SH-SY5Y (cell line): ENCODE data around the gene PRRT1B.

Experiments
- GATA2 ChIP-seq: IDR thresholded peaks from 2 replicates; pipeline ENCODE4 v1.6.1; 2011; ENCODE audit warnings: mild to moderate bottlenecking, low read depth, low read length
- GATA3 ChIP-seq: IDR thresholded peaks from 2 replicates; pipeline ENCODE4 v1.6.1; 2011; ENCODE audit warnings: low read depth, mild to moderate bottlenecking, low read length, moderate library complexity

- no peak for TF ChIP-seq GATA2
- TF ChIP-seq GATA3, result no peak
These were observed 33.4 kb upstream of the PRRT1B start for GRCh38 chr9:131511880-131512279.
